ENCODE data around the gene ASTN1. TPM values are rescaled to one million over a fixed set of nuclear protein-coding genes. Genes with fewer than 3 reads are reported as not detected.

ASTN1 gene
- total RNA-seq, 1 experiment from 2014 or later, result 0.42 TPM

- H3K36me3 ChIP-seq (ENCODE audit: control insufficient read depth in 1 of 2, insufficient read depth in 2 of 2, low read length in 2 of 2), result no peaks in the 10 kb centered on the region
- no peak overlapping the region for H2AFZ ChIP-seq (ENCODE audit: low read depth, low read length, poor library complexity, severe bottlenecking)
- ATAC-seq (no peak), DNase-seq (ENCODE audit: low read depth, low spot score) (no peak)
- H3K27me3 ChIP-seq (ENCODE audit: insufficient read depth, low read length), result peaks cover 20% of the 10 kb centered on the region
- H3K4me2 ChIP-seq (ENCODE audit: low read length), result no peak overlapping the region
- no TSS peak for BruUV-seq (replicated peaks)
- H4K20me1 ChIP-seq (ENCODE audit: insufficient read depth), result no peaks in the 10 kb centered on the region
- RAD21 ChIA-PET (ENCODE audit: low non-redundant PET in 1 of 2, low total read pairs in 2 of 2, uncharacterized antibody in 2 of 2, unreplicated experiment in 2 of 2), result no interaction called here
- no peaks in the 10 kb centered on the region for H3K79me2 ChIP-seq (ENCODE audit: insufficient read depth, low read length)
- H3K27ac ChIP-seq (ENCODE audit: low read depth, low read length), result no peak overlapping the region
- H3K4me3 ChIP-seq (replicated peaks in 1 of 2; ENCODE audit: low read depth in 1 of 2, low read length in 2 of 2), result no peak overlapping the region
- no peaks in the 10 kb centered on the region for H3K4me1 ChIP-seq (ENCODE audit: control insufficient read depth in 1 of 2, insufficient read depth in 2 of 2, low read length in 2 of 2)
- intact Hi-C loops (cut with micrococcal nuclease), result no loop called here
- H3K9ac ChIP-seq (ENCODE audit: low read length), result no peak overlapping the region
- H3K9me3 ChIP-seq (ENCODE audit: control insufficient read depth in 1 of 2, insufficient read depth in 1 of 2, low read depth in 1 of 2, low read length in 2 of 2), result no peaks in the 10 kb centered on the region
- no peaks in the 10 kb centered on the region for H3K9me2 ChIP-seq (ENCODE audit: insufficient read depth)
- no peak for TF ChIP-seq EGR1 (IDR thresholded peaks at IDR 0.05; ENCODE audit: low read depth)
- no peak for TF ChIP-seq YY1 (IDR thresholded peaks at IDR 0.05; ENCODE audit: extremely low read depth, insufficient replicate concordance, low read depth, low read length)
- TF ChIP-seq CTCF (IDR thresholded peaks at IDR 0.05 in 2 of 3, conservative IDR thresholded peaks at IDR 0.05 in 1 of 3; ENCODE audit: borderline replicate concordance in 1 of 3, insufficient read depth in 1 of 3, low read depth in 2 of 3, low read length in 2 of 3), result no peak
- TF ChIP-seq SRF (IDR thresholded peaks at IDR 0.05; ENCODE audit: low read depth), result no peak
- no peak for TF ChIP-seq FOSL1 (IDR thresholded peaks at IDR 0.05; ENCODE audit: low read depth)
- no peak for TF ChIP-seq SP1 (IDR thresholded peaks at IDR 0.05; ENCODE audit: low read depth)
- no peak for TF ChIP-seq ATF3 (IDR thresholded peaks at IDR 0.05)
- no peak for TF ChIP-seq CEBPB (IDR thresholded peaks at IDR 0.05; ENCODE audit: low read depth)
- no peak for TF ChIP-seq TCF7L2 (IDR thresholded peaks at IDR 0.05; ENCODE audit: borderline replicate concordance, extremely low read depth, insufficient read depth, insufficient read length)
- TF ChIP-seq EZH2 (IDR thresholded peaks at IDR 0.05), result no peak
- no peak for TF ChIP-seq ZNF274 (IDR thresholded peaks at IDR 0.05; ENCODE audit: low read depth, low read length)
- no peak for TF ChIP-seq ZBTB33 (IDR thresholded peaks at IDR 0.05; ENCODE audit: extremely low read depth, insufficient replicate concordance, low read length)
- TF ChIP-seq REST (IDR thresholded peaks at IDR 0.05; ENCODE audit: low read depth), result no peak
- no peak for TF ChIP-seq SIN3A (IDR thresholded peaks at IDR 0.05; ENCODE audit: low read depth)
- TF ChIP-seq POLR2A (IDR thresholded peaks at IDR 0.05; ENCODE audit: borderline replicate concordance, extremely low read depth, insufficient read depth, insufficient read length), result no peak
- no peak for TF ChIP-seq MAX (IDR thresholded peaks at IDR 0.05)
- TF ChIP-seq JUND (IDR thresholded peaks at IDR 0.05), result no peak
- no peak for TF ChIP-seq ZFX (IDR thresholded peaks at IDR 0.05)
- no peak for TF ChIP-seq EZH2phosphoT487 (IDR thresholded peaks at IDR 0.05; ENCODE audit: borderline replicate concordance)
- POLR2A ChIA-PET, result no interaction called here
- CTCF ChIA-PET, result no interaction called here
Observed at GRCh38 chr1:177053648-177054047, 110.9 kb downstream of the ASTN1 start.

Data from HCT116 (cell line).